ENCODE data around the gene LILRA1. TPM values are rescaled to one million over a fixed set of nuclear protein-coding genes. Genes with fewer than 3 reads are reported as not detected.
"Not testable (repeated sequence)": the region's sequence is repeated elsewhere in the genome, so short reads cannot be mapped to it uniquely, and the experiment has no call there.

Gene LILRA1
- total RNA-seq, 1 experiment from 2014 or later = not detected

GRCh38 chr19:54574527-54575056 lies 18.8 kb upstream of the LILRA1 start:
- DNase-seq (ENCODE audit: low read depth) = no peak
- in situ Hi-C loops (cut with HindIII; ENCODE audit: low pct_unique_long_range_greater_than_20kb, low sequenced_read_pairs) = no loop called here

GRCh38 chr19:54575205-54575604 lies 18.2 kb upstream of the LILRA1 start:
- in situ Hi-C loops (cut with HindIII; ENCODE audit: low pct_unique_long_range_greater_than_20kb, low sequenced_read_pairs); DNase-seq (ENCODE audit: low read depth): not testable (repeated sequence)

- in situ Hi-C loops (cut with HindIII; ENCODE audit: low pct_unique_long_range_greater_than_20kb, low sequenced_read_pairs) = no loop called here
These were observed 16.9 kb upstream of the LILRA1 start for GRCh38 chr19:54576411-54576976.

GRCh38 chr19:54577334-54577733 lies 16.1 kb upstream of the LILRA1 start:
- in situ Hi-C loops (cut with HindIII; ENCODE audit: low pct_unique_long_range_greater_than_20kb, low sequenced_read_pairs) = no loop called here
- DNase-seq (ENCODE audit: low read depth) = no peak

More at GRCh38 chr19:54576411-54576976, 16.9 kb upstream of the LILRA1 start:
- DNase-seq (ENCODE audit: low read depth) = no peak

- DNase-seq (ENCODE audit: low read depth); in situ Hi-C loops (cut with HindIII; ENCODE audit: low pct_unique_long_range_greater_than_20kb, low sequenced_read_pairs): not testable (repeated sequence)
These were observed 15.2 kb upstream of the LILRA1 start for GRCh38 chr19:54578268-54578667.

DNA sequence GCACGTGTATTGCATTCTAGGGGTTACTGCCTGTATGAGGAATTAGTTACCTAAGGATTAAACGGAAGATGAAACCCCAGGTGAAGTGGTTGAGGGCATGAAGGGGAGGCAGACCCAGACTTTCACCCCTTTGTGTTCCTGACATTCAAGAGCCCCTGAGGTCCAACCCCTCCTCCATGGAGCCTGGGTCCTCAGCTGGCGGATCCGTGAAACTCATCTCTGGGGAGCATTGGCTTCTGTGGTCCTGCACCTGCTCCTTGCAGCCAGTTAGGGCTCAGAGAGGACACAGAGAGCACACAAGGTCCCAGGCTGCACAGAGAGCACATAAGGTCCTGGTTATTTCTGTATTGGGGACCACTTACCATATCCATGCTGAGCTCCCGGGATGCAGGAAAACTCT lies 7.0 kb upstream of the LILRA1 start:
- no peak for DNase-seq (ENCODE audit: low read depth)
- in situ Hi-C loops (cut with HindIII; ENCODE audit: low pct_unique_long_range_greater_than_20kb, low sequenced_read_pairs) = no loop called here

- DNase-seq (ENCODE audit: low read depth) = no peak
- in situ Hi-C loops (cut with HindIII; ENCODE audit: low pct_unique_long_range_greater_than_20kb, low sequenced_read_pairs) = no loop called here
These were observed 6.4 kb upstream of the LILRA1 start for GRCh38 chr19:54587026-54587425.

DNA sequence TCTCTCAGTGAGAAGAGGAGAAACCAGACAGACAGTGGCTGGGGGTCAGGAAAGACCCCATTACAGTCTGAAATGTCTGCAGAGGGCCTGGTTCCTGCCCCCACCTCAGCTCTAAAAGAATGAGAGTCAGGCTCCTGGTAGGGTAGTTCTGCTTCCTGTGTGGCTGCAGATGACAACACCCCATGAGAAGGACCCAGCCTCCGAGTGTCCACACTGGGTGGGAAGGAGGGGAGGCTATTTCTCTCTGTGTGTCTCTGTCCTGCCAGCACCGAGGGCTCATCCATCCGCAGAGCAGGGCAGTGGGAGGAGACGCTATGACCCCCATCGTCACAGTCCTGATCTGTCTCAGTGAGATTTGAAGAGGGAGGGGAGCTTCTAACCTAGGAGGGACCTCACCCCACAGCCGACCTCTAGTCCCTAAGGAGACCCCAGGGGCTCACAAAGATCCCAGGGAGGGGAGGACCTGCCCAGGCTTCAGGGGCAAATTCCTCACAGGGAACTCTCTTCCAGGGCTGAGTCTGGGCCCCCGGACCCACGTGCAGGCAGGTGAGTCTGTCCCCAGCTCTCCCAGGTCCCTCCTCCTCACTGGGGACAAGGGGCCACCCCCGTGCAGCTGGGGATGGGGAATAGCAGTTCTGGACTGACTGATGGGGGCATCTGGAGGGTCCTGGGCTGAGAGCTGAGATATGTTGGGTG lies 647 bp downstream of the LILRA1 start:
- in situ Hi-C loops (cut with HindIII; ENCODE audit: low pct_unique_long_range_greater_than_20kb, low sequenced_read_pairs); DNase-seq (ENCODE audit: low read depth): not testable (repeated sequence)

DNA sequence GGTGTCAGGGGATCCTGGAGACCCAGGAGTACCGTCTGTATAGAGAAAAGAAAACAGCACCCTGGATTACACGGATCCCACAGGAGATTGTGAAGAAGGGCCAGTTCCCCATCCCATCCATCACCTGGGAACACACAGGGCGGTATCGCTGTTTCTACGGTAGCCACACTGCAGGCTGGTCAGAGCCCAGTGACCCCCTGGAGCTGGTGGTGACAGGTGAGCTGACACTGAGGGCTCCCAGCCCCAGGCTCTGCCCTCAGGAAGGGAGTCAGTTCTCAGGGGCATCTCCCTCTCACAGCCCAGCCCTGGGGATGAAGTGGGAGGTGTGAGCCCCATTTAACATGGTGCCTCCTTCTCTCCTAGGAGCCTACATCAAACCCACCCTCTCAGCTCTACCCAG lies 1.3 kb downstream of the LILRA1 start:
- no peak for DNase-seq (ENCODE audit: low read depth)

DNA sequence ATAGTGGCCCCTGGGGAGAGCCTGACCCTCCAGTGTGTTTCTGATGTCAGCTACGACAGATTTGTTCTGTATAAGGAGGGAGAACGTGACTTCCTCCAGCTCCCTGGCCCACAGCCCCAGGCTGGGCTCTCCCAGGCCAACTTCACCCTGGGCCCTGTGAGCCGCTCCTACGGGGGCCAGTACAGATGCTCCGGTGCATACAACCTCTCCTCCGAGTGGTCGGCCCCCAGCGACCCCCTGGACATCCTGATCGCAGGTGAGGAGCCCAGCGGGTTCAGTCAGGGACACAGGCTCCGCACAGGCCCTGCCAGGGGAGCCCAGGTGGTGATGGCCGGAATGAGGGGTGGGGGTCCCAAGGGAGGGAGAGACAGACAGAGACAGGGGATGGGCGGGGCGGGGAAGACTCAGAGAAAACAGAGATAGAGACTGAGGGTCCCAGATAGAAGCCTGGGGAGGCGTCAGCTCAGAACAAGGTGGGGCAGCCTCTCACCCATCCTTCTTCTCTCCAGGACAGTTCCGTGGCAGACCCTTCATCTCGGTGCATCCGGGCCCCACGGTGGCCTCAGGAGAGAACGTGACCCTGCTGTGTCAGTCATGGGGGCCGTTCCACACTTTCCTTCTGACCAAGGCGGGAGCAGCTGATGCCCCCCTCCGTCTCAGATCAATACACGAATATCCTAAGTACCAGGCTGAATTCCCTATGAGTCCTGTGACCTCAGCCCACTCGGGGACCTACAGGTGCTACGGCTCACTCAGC lies 2.4 kb downstream of the LILRA1 start:
- in situ Hi-C loops (cut with HindIII; ENCODE audit: low pct_unique_long_range_greater_than_20kb, low sequenced_read_pairs); DNase-seq (ENCODE audit: low read depth): not testable (repeated sequence)

More for the DNA sequence above, 1.3 kb downstream of the LILRA1 start:
- in situ Hi-C loops (cut with HindIII; ENCODE audit: low pct_unique_long_range_greater_than_20kb, low sequenced_read_pairs) = no loop called here

DNA sequence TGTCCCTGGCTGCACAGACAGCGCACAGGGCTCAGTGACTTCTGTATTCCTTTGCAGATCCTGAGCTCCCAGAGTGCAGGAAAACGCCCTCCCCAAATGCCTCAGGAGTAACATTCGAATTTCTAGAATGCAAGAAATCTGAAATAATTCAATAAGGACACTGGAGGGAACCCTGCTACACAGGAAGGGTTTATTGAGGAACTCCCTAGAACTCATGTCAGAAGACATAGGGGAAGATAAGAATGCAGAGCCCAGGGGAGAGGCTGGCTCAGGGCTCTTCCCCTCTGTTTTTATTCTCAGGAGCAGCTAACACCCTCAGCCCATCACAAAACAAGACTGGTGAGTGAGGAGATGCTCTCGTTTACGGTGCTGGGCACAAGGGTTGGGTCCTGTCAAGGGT lies 6.8 kb downstream of the LILRA1 start:
- in situ Hi-C loops (cut with HindIII; ENCODE audit: low pct_unique_long_range_greater_than_20kb, low sequenced_read_pairs) = no loop called here
- DNase-seq (ENCODE audit: low read depth) = no peak

DNA sequence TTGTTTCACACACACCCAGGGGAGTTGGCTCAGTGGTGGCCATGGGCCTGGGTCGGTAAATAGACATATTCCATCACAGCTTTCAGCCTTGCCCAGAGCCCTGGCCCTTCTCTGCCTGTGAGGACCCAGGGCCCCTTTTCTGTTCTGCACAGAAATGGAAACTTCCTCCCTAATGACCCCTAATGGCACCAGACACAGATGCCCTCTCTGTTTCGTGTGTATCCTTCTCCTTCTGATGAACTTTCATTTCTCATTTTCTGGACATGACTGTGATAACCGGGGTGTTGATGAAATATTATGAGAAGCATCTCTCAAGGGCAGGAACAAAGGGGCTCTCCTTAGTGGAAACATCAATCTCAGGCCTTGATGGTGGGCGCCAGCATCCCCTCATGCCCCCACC lies 12.8 kb downstream of the LILRA1 start:
- in situ Hi-C loops (cut with HindIII; ENCODE audit: low pct_unique_long_range_greater_than_20kb, low sequenced_read_pairs) = no loop called here
- no peak for DNase-seq (ENCODE audit: low read depth)

DNA sequence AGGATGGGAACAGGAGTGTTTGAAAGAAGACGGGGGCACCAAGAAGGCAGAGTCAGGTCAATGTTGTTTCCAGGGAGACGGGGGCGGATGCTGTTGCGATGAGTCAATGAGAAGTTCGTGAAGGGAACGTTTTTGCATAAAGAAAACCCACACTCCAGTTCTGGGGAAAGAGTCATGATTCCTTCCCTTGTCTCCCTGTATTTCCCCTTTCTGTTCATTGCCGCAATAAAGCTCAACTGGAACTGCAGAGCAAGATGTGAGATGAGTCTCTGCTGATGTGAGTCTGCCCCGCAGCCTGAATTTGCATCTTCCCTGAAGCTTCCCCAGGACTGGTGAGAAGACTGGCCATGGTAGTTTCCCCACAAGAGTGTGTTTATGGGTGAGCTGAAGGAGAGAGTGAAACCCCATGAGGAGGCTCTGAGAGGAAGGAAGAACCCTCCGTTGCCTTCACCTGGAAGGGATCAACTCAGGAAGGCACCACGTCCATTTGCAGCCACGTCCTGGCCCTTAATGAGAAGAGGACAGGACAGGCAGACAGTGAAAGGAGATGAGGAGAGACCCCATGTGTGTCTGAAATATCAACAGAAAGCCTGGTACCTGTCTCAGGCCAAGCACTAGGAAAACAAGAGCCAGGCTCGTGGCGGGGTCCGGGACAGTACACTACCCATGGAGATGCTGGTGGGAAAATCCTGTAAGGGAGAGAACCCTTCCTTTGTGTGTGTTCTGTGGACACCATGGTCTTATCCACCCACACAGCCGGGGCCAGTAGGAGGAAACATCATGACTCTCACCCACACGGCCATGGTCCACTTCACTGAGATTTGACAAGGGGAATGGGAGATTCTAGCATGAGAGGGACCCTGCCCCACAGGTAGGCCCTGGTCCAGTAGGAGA lies 13.7 kb downstream of the LILRA1 start:
- in situ Hi-C loops (cut with HindIII; ENCODE audit: low pct_unique_long_range_greater_than_20kb, low sequenced_read_pairs) = no loop called here
- DNase-seq (ENCODE audit: low read depth) = no peak

DNA sequence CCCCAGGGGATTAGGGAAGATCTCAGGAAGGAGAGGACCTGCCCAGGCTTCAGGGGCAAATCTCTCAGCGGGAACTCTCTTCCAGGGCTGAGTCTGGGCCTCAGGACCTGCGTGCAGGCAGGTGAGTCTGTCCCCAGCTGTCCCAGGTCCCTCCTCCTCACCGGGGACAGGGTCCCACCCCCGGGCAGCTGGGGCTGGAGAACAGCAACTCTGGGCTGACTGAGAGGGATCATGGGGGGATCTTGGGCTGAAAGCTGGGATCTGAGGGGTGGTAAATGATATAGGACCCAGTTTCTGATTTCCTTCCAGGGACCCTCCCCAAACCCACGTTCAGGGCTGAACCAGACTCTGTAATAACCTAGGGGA lies 14.3 kb downstream of the LILRA1 start:
- DNase-seq (ENCODE audit: low read depth) = no peak
- in situ Hi-C loops (cut with HindIII; ENCODE audit: low pct_unique_long_range_greater_than_20kb, low sequenced_read_pairs) = no loop called here

DNA sequence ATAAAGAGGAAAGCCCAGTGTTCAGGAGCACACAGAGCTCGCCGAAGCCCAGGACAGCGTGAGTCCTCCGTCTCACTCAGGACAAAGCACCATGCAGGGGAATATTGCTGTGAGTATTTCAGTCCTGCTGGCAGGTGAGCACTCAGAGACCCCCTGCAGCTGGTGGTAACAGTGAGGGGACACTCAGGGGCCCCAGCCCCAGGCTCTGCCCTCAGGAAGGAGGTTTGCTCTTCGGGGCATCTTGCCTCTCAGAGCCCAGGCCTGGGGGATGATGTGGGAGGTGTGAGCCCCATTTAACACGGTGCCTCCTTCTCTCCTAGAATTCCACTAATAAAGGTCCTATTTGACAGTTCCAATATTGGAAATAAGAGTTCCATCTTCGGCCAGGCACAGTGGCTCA lies 14.8 kb downstream of the LILRA1 start:
- in situ Hi-C loops (cut with HindIII; ENCODE audit: low pct_unique_long_range_greater_than_20kb, low sequenced_read_pairs) = no loop called here
- no peak for DNase-seq (ENCODE audit: low read depth)

DNA sequence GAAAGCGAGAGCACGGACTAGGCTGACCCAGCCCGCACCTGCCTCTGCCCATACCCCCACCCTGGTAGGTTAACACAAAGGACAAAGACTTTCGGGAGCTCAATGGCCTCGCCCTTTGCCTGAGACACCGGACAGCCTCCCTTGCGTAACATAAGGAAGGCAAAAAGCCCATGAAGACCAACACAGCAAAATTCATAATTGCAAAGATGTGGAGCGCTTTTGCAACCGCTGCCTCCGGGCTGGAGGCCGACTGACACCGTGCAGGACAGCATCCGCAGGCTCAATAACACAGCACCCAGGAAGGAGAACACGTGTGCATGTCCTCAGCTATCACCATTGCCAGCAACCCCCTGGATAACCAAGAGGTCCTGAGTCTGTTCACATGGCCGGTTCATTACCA lies 15.4 kb downstream of the LILRA1 start:
- in situ Hi-C loops (cut with HindIII; ENCODE audit: low pct_unique_long_range_greater_than_20kb, low sequenced_read_pairs) = no loop called here
- DNase-seq (ENCODE audit: low read depth) = no peak

- in situ Hi-C loops (cut with HindIII; ENCODE audit: low pct_unique_long_range_greater_than_20kb, low sequenced_read_pairs) = no loop called here
- no peak for DNase-seq (ENCODE audit: low read depth)
These were observed 15.9 kb downstream of the LILRA1 start for GRCh38 chr19:54609356-54609791.

GRCh38 chr19:54612428-54612827 lies 19.0 kb downstream of the LILRA1 start:
- DNase-seq (ENCODE audit: low read depth) = no peak
- in situ Hi-C loops (cut with HindIII; ENCODE audit: low pct_unique_long_range_greater_than_20kb, low sequenced_read_pairs) = no loop called here

Measured in Caki2 (cell line).